Measurements from ENCODE around the gene MTR. TPM values are rescaled to one million over a fixed set of nuclear protein-coding genes. Genes with fewer than 3 reads are reported as not detected.

Gene MTR
- total and polyA plus RNA-seq, 12 donors, result 5.2 to 100 (median 65.4) TPM

- Histone ChIP-seq H3K4me1 (peaks cover 2 to 32% (median 6%) of the 10 kb centered on the region in 9 donors), H3K4me3 (no peak overlapping the region), H3K9me3 (no peaks in the 10 kb centered on the region), H3K27me3 (no peaks in the 10 kb centered on the region), H3K36me3 (peaks cover 0 to 100% (median 18%) of the 10 kb centered on the region in 9 donors), H3K27ac (no peak overlapping the region)
- intact Hi-C loops (cut with DNase I), result loop anchor here in 5 of 10 donors (10.0 kb wide), 3 partner anchors 65 to 755 kb away; partner anchors contain the start of genes HEATR1 (in 1 of the 5) and MTR (in 1 of the 5)
- 94 to 96% methylated on average over 4 of the region's 4 CpGs for WGBS, 2 donors
- no peak for ATAC-seq
- TF ChIP-seq CTCF (IDR thresholded peaks at IDR 0.05), result no peak
- no peak for DNase-seq
Measured at GRCh38 chr1:236860101-236860500, 65.0 kb downstream of the MTR start.

GRCh38 chr1:236860674-236861073, 65.6 kb downstream of the MTR start:
- intact Hi-C loops (cut with DNase I), result loop anchor here in 5 of 10 donors (10.0 kb wide), 3 partner anchors 66 to 756 kb away; partner anchors contain the start of genes HEATR1 (in 1 of the 5) and MTR (in 1 of the 5)
- H3K27ac ChIP-seq, result no peak overlapping the region
- ATAC-seq (no peak), DNase-seq (no peak)
- H3K4me1 ChIP-seq, result peaks cover 4 to 38% (median 12%) of the 10 kb centered on the region in 9 donors
- no peak overlapping the region for H3K4me3 ChIP-seq
- peaks cover 0 to 100% (median 18%) of the 10 kb centered on the region in 9 donors for H3K36me3 ChIP-seq
- WGBS, 2 donors, result 95 to 100% methylated on average over 1 of the region's 1 CpG
- no peaks in the 10 kb centered on the region for H3K9me3 ChIP-seq
- no peaks in the 10 kb centered on the region for H3K27me3 ChIP-seq
- TF ChIP-seq CTCF (IDR thresholded peaks at IDR 0.05), result no peak

- Histone ChIP-seq H3K9me3 (no peaks in the 10 kb centered on the region), H3K4me1 (peaks cover 4 to 42% (median 15%) of the 10 kb centered on the region in 9 donors), H3K4me3 (no peak overlapping the region), H3K36me3 (peaks cover 0 to 100% (median 20%) of the 10 kb centered on the region in 9 donors), H3K27me3 (no peaks in the 10 kb centered on the region), H3K27ac (peak overlapping the region in 8 of 10 donors; percentile 55 to 80 (median 68))
- intact Hi-C loops (cut with DNase I), result loop anchor here in 5 of 10 donors (10.0 kb wide), 3 partner anchors 67 to 757 kb away; partner anchors contain the start of genes HEATR1 (in 1 of the 5) and MTR (in 1 of the 5)
- no peak for TF ChIP-seq CTCF (IDR thresholded peaks at IDR 0.05)
- ATAC-seq (peak in 2 of 8 donors; percentile 10 to 46), DNase-seq (no peak)
- WGBS, 2 donors, result 67 to 80% methylated on average over 2 of the region's 2 CpGs
Measured at GRCh38 chr1:236861560-236862218, 66.6 kb downstream of the MTR start.

- Histone ChIP-seq H3K27ac (peak overlapping the region in 9 of 10 donors; percentile 53 to 80 (median 67)), H3K27me3 (no peaks in the 10 kb centered on the region), H3K4me3 (no peak overlapping the region), H3K36me3 (peaks cover 0 to 100% (median 23%) of the 10 kb centered on the region in 9 donors), H3K9me3 (no peaks in the 10 kb centered on the region), H3K4me1 (peaks cover 4 to 42% (median 15%) of the 10 kb centered on the region in 9 donors)
- ATAC-seq, result peak in 1 of 8 donors; percentile 8
- WGBS, 2 donors, result 83 to 89% methylated on average over 4 of the region's 4 CpGs
- no peak for TF ChIP-seq CTCF (IDR thresholded peaks at IDR 0.05)
- intact Hi-C loops (cut with DNase I), result loop anchor here in 5 of 10 donors (10.0 kb wide), 3 partner anchors 67 to 757 kb away; partner anchors contain the start of genes HEATR1 (in 1 of the 5) and MTR (in 1 of the 5)
- DNase-seq, result no peak
Measured at GRCh38 chr1:236862219-236862591, 67.1 kb downstream of the MTR start.

Data from heart right ventricle (tissue), 16 donors.